Esophagus squamous epithelium (tissue), 5 donors: ENCODE measurements around the gene DBN1. TPM values are rescaled to one million over a fixed set of nuclear protein-coding genes. Genes with fewer than 3 reads are reported as not detected.

ENCODE experiments used
- DNase-seq: peaks from one replicate; lab custom pipeline; 2025; lab: John Stamatoyannopoulos, UW
- H3K27ac ChIP-seq, 4 donors: fragments of 200-600 bp; sonication (generic); one replicate each; pipeline ENCODE4 v1.5.1; 2016 to 2019; ENCODE audit warnings: mild to moderate bottlenecking in 1 of 4
- H3K27me3 ChIP-seq, 4 donors: fragments of 200-600 bp; sonication (generic); 1 replicate in 3 of 4; 2 replicates in 1 of 4; pipeline versions ENCODE4 v1.5.1 to v1.6.0; 2017 to 2021; ENCODE audit warnings: antibody characterized with exemption in 1 of 4
- H3K36me3 ChIP-seq, 3 donors: fragments of 200-600 bp; sonication (generic); one replicate each; pipeline ENCODE4 v1.5.1; 2016 to 2019
- H3K4me1 ChIP-seq, 3 donors: fragments of 200-600 bp; sonication (generic); one replicate each; pipeline ENCODE4 v1.5.1; 2017 to 2019
- H3K4me3 ChIP-seq, 4 donors: fragments of 200-600 bp; sonication (generic); 1 replicate in 3 of 4; 2 replicates in 1 of 4; pipeline ENCODE4 v1.5.1; 2016 to 2019; ENCODE audit warnings: mild to moderate bottlenecking in 2 of 4, moderate library complexity in 1 of 4
- H3K9me3 ChIP-seq, 3 donors: fragments of 200-600 bp; sonication (generic); one replicate each; pipeline ENCODE4 v1.5.1; 2016 to 2019
- CTCF ChIP-seq, 6 experiments: fragments of 450-650 bp in 4 of 6; fragments of 200-600 bp in 2 of 6; sonication (generic) in 2 of 6; IDR thresholded peaks; one replicate each; pipeline ENCODE4 v1.5.1; 2016 to 2019; ENCODE audit warnings: antibody characterized with exemption in 6 of 6, mild to moderate bottlenecking in 4 of 6, moderate library complexity in 4 of 6
- POLR2A ChIP-seq, 4 donors: fragments of 450-650 bp; IDR thresholded peaks; one replicate each; pipeline ENCODE4 v1.6.1; 2017; ENCODE audit warnings: antibody characterized with exemption in 4 of 4, mild to moderate bottlenecking in 4 of 4, moderate library complexity in 3 of 4
- WGBS, 2 donors: methylation state at CpG; one replicate each; pipeline ENCODE4 v1.1.5; 2018; 5-methylcytosine and 5-hydroxymethylcytosine counted together
- intact Hi-C: fragments of 100-400 bp; cut with DNase I; formaldehyde crosslinking; loops from one replicate; pipeline ENCODE4 v1.15.0; 2022
- total RNA-seq, 4 donors: library from RNA; depleted of rRNA; stranded (reverse); fragments of >200 nt; gene quantifications; one replicate each; pipeline ENCODE4 v1.1.0, GENCODE V29; 2016
- donor health status: DM: yes; HTN: yes; CAD: no.

Gene DBN1
- total RNA-seq, 4 donors from 2014 or later = 11.9 to 51.1 (median 27.2) TPM

- no peak for DNase-seq
- peaks cover 25 to 60% (median 36%) of the 10 kb centered on the region in 3 donors for H3K36me3 ChIP-seq
- WGBS, 2 donors = 90 to 96% methylated on average over 5 of the region's 16 CpGs
- no peaks in the 10 kb centered on the region for H3K27me3 ChIP-seq
- TF ChIP-seq CTCF (IDR thresholded peaks at IDR 0.05) (no peak), POLR2A (IDR thresholded peaks at IDR 0.05) (no peak)
- no peak overlapping the region for H3K4me3 ChIP-seq
- intact Hi-C loops = no loop called here
- H3K27ac ChIP-seq = no peak overlapping the region
- peaks cover 14 to 40% (median 15%) of the 10 kb centered on the region in 3 donors for H3K4me1 ChIP-seq
- no peaks in the 10 kb centered on the region for H3K9me3 ChIP-seq
Measured at GRCh38 chr5:177512736-177513380, 39.4 kb upstream of the DBN1 start.

- peaks cover 11 to 36% (median 15%) of the 10 kb centered on the region in 3 donors for H3K4me1 ChIP-seq
Measured at GRCh38 chr5:177511796-177512675, 38.6 kb upstream of the DBN1 start.

GRCh38 chr5:177511181-177511580 lies 37.7 kb upstream of the DBN1 start:
- 71 to 100% methylated on average over 2 of the region's 5 CpGs for WGBS, 2 donors
- peaks cover 25 to 60% (median 36%) of the 10 kb centered on the region in 3 donors for H3K36me3 ChIP-seq
- H3K9me3 ChIP-seq = no peaks in the 10 kb centered on the region
- no peaks in the 10 kb centered on the region for H3K27me3 ChIP-seq
- intact Hi-C loops = no loop called here
- H3K27ac ChIP-seq = peak overlapping the region in 1 of 4 donors; percentile 79
- peaks cover 10 to 33% (median 15%) of the 10 kb centered on the region in 3 donors for H3K4me1 ChIP-seq
- DNase-seq = no peak
- no peak overlapping the region for H3K4me3 ChIP-seq
- TF ChIP-seq CTCF (IDR thresholded peaks at IDR 0.05) = no peak
- no peak for TF ChIP-seq POLR2A (IDR thresholded peaks at IDR 0.05)

More at GRCh38 chr5:177511796-177512675, 38.6 kb upstream of the DBN1 start:
- Histone ChIP-seq H3K36me3 (peaks cover 25 to 60% (median 36%) of the 10 kb centered on the region in 3 donors), H3K27me3 (no peaks in the 10 kb centered on the region), H3K4me3 (no peak overlapping the region), H3K9me3 (no peaks in the 10 kb centered on the region), H3K27ac (no peak overlapping the region)
- TF ChIP-seq CTCF (IDR thresholded peaks at IDR 0.05) (no peak), POLR2A (IDR thresholded peaks at IDR 0.05) (no peak)
- DNase-seq = no peak
- intact Hi-C loops = no loop called here
- 80 to 86% methylated on average over 3 to 8 of the region's 34 CpGs for WGBS, 2 donors

GRCh38 chr5:177510567-177511053 lies 37.2 kb upstream of the DBN1 start:
- WGBS, 2 donors = 66 to 81% methylated on average over 14 to 15 of the region's 15 CpGs
- Histone ChIP-seq H3K36me3 (peaks cover 25 to 58% (median 36%) of the 10 kb centered on the region in 3 donors), H3K27ac (peak overlapping the region in 3 of 4 donors; percentile 46 to 79 (median 55)), H3K9me3 (no peaks in the 10 kb centered on the region), H3K4me1 (peaks cover 4 to 27% (median 9%) of the 10 kb centered on the region in 3 donors), H3K27me3 (no peaks in the 10 kb centered on the region), H3K4me3 (no peak overlapping the region)
- intact Hi-C loops = no loop called here
- peak in 1 of 4 donors; percentile 40 for TF ChIP-seq POLR2A (IDR thresholded peaks at IDR 0.05)
- TF ChIP-seq CTCF (IDR thresholded peaks at IDR 0.05) = no peak
- DNase-seq = no peak
